GM19023 (cell line): ENCODE data around the gene IL11RA.

ENCODE experiments used
- ATAC-seq: cut with Tn5 transposase; IDR thresholded peaks from one replicate; pipeline ENCODE4 v1.9.1; 2021; ENCODE audit warnings: mild to moderate bottlenecking, moderate library complexity; ENCODE audit not compliant: unreplicated experiment

The IL11RA gene

GRCh38 chr9:34652602-34653000, 616 bp downstream of the IL11RA start:
- no peak for ATAC-seq

GRCh38 chr9:34653151-34654072, 1.4 kb downstream of the IL11RA start:
- ATAC-seq = no peak

- ATAC-seq = no peak
These were observed 2.5 kb downstream of the IL11RA start for GRCh38 chr9:34654323-34655051.

- no peak for ATAC-seq
These were observed 3.4 kb downstream of the IL11RA start for GRCh38 chr9:34655394-34655793.

DNA sequence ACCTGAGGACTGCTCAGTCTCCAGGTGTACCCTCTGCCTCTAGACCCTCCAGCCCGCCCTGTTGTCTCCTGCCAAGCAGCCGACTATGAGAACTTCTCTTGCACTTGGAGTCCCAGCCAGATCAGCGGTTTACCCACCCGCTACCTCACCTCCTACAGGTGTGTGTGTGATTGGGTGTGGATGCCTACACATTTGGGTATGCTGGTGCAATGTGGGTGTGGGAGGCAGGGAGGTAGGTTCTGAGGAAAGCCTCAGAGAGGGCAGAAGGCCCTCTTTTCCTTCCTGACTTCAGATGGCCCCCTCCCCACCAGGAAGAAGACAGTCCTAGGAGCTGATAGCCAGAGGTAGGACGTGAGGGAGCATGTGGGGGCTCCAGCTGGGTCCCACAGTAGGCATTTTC, 5.0 kb downstream of the IL11RA start:
- no peak for ATAC-seq

GRCh38 chr9:34658461-34658860, 6.5 kb downstream of the IL11RA start:
- ATAC-seq = no peak

GRCh38 chr9:34659592-34660253, 7.7 kb downstream of the IL11RA start:
- no peak for ATAC-seq

GRCh38 chr9:34662526-34663302, 10.7 kb downstream of the IL11RA start, which contains the start of gene CCL27:
CCL27 (minus strand) TSS chr9:34662657; CDS start chr9:34662633, 24 bp downstream.
- no peak for ATAC-seq

- ATAC-seq = no peak
These were observed 11.3 kb downstream of the IL11RA start for GRCh38 chr9:34663303-34663605.

- peak; percentile 42 for ATAC-seq
These were observed 12.5 kb downstream of the IL11RA start for GRCh38 chr9:34664281-34665066.

DNA sequence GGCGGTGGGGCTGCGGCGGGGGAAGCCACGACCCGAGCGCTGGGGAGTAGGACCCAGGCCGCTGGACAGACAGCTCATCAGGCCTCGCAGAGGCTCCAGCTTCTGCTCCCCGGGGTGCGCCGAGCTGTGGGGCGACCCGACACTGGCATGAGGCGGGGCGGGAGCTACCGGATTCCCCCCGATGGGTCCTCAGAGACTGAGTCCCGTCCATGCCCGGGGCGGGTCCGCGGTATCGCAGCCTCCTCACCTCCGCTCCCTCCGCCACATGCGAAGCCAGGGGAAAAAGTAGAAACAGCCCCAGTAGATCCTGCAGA, 13.0 kb downstream of the IL11RA start:
- ATAC-seq = peak; percentile 6

DNA sequence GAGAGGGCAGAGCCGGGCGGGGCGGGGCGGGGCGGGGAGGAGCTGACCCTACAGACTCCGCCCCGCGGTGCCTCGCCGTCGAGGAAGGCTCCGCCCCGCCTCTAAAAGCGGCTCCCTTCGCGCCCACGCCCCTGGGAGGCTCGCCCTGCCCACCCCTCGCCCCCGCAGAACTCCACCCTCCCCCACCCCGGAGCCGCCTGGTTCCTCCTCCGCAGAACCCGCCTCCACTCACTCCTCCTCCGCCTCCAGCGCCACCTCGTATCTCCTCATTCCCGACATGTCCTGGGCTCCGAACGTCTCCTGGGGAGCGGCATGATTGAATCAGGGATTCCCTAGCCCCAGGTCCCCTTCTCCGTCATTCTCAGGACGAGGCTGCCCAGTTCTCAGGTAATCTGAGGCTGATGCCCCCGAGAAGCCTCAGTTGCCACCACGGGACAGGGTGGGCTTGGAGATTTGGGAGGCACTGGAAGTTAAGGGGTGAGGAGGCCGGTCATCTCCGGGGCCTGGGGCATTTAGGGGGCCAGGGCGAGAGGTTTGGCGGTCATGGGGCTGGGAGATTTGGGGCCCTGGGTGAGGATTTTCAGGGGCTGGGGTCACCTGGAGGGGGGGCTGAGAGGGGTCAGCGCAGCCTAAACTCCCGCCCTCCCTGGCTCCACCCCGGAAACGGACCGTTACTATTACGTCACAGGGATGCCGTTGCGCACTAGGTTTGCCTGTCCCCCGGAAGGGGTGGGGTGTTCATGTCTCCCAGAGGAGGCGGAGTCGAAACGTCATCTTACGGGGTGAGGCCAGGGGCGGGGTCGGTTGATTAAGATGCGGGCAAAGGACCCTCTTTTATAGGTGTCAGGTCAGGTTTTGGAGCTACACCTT, 13.6 kb downstream of the IL11RA start:
- peak; percentile 71 for ATAC-seq

- ATAC-seq = no peak
These were observed 18.0 kb downstream of the IL11RA start for GRCh38 chr9:34669809-34670562.

- no peak for ATAC-seq
These were observed 19.3 kb downstream of the IL11RA start for GRCh38 chr9:34671307-34671706.

DNA sequence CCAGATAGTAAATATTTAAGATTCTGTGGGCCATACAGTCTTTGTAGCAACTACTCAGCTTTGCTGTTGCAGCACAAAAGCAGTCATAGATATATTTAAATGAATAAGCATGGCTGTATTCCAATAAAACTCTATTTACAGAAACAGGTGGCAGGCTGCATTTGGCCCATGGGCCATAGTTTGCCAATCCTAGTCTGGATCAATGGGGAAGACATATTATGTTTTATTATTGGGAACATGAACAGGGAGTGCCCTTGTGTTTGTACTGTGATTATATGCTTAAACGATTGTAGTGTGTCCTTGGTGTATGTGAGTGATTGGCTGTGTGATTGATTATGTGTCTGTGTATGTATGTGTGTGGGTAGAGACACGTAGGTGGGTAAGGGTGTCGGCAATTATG, 22.5 kb downstream of the IL11RA start:
- no peak for ATAC-seq

GRCh38 chr9:34675048-34675714, 23.2 kb downstream of the IL11RA start:
- no peak for ATAC-seq

DNA sequence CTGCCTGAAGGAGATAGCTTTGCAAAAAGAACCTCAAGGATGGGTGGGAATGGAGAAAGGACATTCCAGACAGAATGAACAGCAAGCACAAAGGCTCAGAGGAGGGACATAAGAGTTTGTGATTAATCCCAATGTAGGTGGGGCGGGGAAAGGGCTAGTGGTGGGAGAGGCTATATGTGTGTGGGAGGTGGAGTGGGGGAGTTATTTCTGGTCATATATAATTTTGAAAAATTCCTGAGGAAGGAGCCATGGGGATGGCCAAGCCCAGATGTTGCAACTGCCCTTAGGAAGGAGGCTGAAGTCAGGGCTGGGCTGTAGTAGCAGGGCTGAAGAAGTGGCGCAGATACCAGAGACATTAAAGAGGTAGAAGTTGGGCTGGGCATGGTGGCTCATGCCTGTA, 23.9 kb downstream of the IL11RA start:
- no peak for ATAC-seq

- ATAC-seq = no peak
These were observed 32.2 kb downstream of the IL11RA start for GRCh38 chr9:34684145-34684544.
